Measurements from ENCODE around the gene SPRN. TPM values are rescaled to one million over a fixed set of nuclear protein-coding genes. Genes with fewer than 3 reads are reported as not detected.
A peak's percentile ranks its signal among the peaks of the same experiment; 100 is the strongest.

The SPRN gene
- total RNA-seq, 2 donors from 2014 or later: 0.09 to 1.2 TPM

GRCh38 chr10:133394801-133395221 lies 29.6 kb downstream of the SPRN start:
- DNase-seq (ENCODE audit: low spot score): no peak
- WGBS: 25% methylated on average over 21 of the region's 21 CpGs

GRCh38 chr10:133394064-133394663 lies 30.3 kb downstream of the SPRN start, which contains the start of gene MTG1:
Gene MTG1, plus strand, starts transcription at chr10:133394157. Its CDS starts 64 bp downstream, at chr10:133394221.
- peak; percentile 89 for DNase-seq (ENCODE audit: low spot score)
- no peaks in the 10 kb centered on the region for H3K27me3 ChIP-seq (replicated peaks; ENCODE audit: insufficient read depth)
- peaks cover 0 to 9% of the 10 kb centered on the region in 2 donors for H3K36me3 ChIP-seq
- peak within 1 kb of the TSS; percentile 64 to 78 for H3K27ac ChIP-seq
- WGBS: under 1% methylated on average over 50 of the region's 69 CpGs
- no peaks in the 10 kb centered on the region for H3K4me1 ChIP-seq (replicated peaks)
- intact Hi-C loops (cut with DNase I): loop anchor here (2.0 kb wide), 1 partner anchor 21 kb away; the partner anchor contains the start of gene ECHS1
- no peaks in the 10 kb centered on the region for H3K9me3 ChIP-seq
- peak within 1 kb of the TSS; percentile 80 to 97 for H3K4me3 ChIP-seq
- TF ChIP-seq POLR2AphosphoS5 (IDR thresholded peaks at IDR 0.05) (peak; percentile 86), POLR2A (IDR thresholded peaks at IDR 0.05) (peak; percentile 70)
- TF ChIP-seq, protein P1, sequence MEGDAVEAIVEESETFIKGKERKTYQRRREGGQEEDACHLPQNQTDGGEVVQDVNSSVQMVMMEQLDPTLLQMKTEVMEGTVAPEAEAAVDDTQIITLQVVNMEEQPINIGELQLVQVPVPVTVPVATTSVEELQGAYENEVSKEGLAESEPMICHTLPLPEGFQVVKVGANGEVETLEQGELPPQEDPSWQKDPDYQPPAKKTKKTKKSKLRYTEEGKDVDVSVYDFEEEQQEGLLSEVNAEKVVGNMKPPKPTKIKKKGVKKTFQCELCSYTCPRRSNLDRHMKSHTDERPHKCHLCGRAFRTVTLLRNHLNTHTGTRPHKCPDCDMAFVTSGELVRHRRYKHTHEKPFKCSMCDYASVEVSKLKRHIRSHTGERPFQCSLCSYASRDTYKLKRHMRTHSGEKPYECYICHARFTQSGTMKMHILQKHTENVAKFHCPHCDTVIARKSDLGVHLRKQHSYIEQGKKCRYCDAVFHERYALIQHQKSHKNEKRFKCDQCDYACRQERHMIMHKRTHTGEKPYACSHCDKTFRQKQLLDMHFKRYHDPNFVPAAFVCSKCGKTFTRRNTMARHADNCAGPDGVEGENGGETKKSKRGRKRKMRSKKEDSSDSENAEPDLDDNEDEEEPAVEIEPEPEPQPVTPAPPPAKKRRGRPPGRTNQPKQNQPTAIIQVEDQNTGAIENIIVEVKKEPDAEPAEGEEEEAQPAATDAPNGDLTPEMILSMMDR (IDR thresholded peaks at IDR 0.05): peak in 2 of 4 experiments; percentile 44 to 52

More at GRCh38 chr10:133394801-133395221, 29.6 kb downstream of the SPRN start:
- Histone ChIP-seq H3K27me3 (replicated peaks; ENCODE audit: insufficient read depth) (no peaks in the 10 kb centered on the region), H3K4me3 (peak overlapping the region; percentile 80 to 97), H3K27ac (peak overlapping the region; percentile 64 to 78), H3K36me3 (peaks cover 0 to 14% of the 10 kb centered on the region in 2 donors), H3K9me3 (no peaks in the 10 kb centered on the region), H3K4me1 (replicated peaks) (no peaks in the 10 kb centered on the region)
- intact Hi-C loops (cut with DNase I): loop anchor here (2.0 kb wide), 1 partner anchor 22 kb away; the partner anchor contains the start of gene ECHS1
- TF ChIP-seq POLR2AphosphoS5 (IDR thresholded peaks at IDR 0.05): no peak

DNA sequence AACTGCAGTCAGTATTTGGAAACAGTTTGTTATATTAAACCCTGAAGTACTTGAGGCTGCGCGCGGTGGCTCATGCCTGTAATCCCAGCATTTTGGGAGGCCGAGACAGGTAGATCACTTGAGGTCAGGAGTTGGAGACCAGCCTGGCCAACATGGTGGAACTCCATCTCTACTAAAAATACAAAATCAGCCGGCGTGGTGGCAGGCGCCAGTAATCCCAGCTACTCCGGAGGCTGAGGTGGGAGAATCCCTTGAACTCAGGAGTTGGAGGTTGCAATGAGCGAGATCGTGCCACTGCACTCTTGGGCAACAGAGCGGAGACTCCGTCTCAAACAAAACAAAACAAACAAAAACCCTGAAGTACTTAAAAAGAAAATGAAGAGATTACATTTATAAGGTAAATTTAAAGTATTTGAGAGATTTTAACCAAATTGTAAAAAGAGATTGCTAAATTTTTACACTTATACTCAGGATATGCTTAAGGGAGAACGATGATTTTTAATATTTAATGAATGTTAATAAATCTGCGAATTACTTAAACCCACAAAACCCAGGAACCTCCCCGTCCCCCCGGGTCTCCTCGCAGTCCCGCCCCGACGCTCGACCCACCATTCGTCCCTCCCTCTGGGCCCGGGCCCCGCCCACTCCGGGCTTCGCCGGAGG lies 30.9 kb downstream of the SPRN start:
- 29% methylated on average over 27 of the region's 27 CpGs for WGBS
- TF ChIP-seq, protein P1 (IDR thresholded peaks at IDR 0.05): no peak
- TF ChIP-seq POLR2AphosphoS5 (IDR thresholded peaks at IDR 0.05): no peak
- TF ChIP-seq POLR2A (IDR thresholded peaks at IDR 0.05): no peak
- H3K4me1 ChIP-seq (replicated peaks): no peaks in the 10 kb centered on the region
- no peaks in the 10 kb centered on the region for H3K27me3 ChIP-seq (replicated peaks; ENCODE audit: insufficient read depth)
- H3K4me3 ChIP-seq: peak overlapping the region; percentile 80 to 97
- H3K9me3 ChIP-seq: no peaks in the 10 kb centered on the region
- no peak for DNase-seq (ENCODE audit: low spot score)
- H3K36me3 ChIP-seq: peaks cover 0 to 3% of the 10 kb centered on the region in 2 donors
- intact Hi-C loops (cut with DNase I): loop anchor here (2.0 kb wide), 1 partner anchor 21 kb away; the partner anchor contains the start of gene ECHS1
- H3K27ac ChIP-seq: peak overlapping the region; percentile 64 to 78

DNA sequence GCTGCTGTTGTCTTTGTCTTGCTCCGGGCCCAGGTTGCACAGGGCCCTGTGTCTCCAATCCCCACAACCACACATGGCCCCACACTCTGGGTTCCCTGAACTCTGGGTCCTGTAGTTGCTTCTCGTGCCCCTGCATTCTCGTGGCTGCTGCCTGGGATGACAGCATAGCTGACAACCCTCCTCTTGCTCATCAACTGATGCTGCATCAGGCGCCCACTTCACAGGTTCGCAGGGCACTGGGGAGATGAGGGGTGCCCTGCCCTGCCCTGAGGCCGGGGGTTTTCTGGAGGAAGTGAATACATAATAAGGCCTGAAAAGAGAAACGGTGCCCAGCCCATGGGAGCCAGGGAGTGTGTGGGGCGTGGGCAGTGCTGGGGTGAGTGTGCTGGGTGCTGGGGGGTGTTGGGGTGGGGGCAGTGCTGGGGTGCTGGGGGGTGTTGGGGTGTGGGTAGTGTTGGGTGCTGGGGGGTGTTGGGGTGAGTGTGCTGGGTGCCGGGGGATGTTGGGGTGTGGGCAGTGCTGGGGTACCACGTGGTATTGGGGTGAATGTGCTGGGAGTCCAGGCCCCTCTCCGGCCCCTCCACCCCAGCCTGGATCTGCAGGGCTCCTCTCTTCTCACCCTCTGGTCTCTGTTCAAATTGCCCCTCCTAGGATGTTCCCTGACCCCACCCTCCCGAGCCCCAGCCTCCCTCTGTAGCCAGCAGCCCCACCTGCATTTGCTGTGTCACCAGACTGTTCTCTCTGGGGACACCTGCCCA lies 32.5 kb downstream of the SPRN start:
- no peak overlapping the region for H3K4me3 ChIP-seq
- no peak for TF ChIP-seq POLR2AphosphoS5 (IDR thresholded peaks at IDR 0.05)

GRCh38 chr10:133391249-133391635 lies 33.2 kb downstream of the SPRN start:
- no peak for DNase-seq (ENCODE audit: low spot score)
- Histone ChIP-seq H3K27ac (no peak overlapping the region), H3K4me3 (no peak overlapping the region), H3K36me3 (no peaks in the 10 kb centered on the region), H3K4me1 (replicated peaks) (no peaks in the 10 kb centered on the region), H3K9me3 (no peaks in the 10 kb centered on the region), H3K27me3 (replicated peaks; ENCODE audit: insufficient read depth) (no peaks in the 10 kb centered on the region)
- WGBS: 93% methylated on average over 12 of the region's 12 CpGs
- intact Hi-C loops (cut with DNase I): no loop called here
- TF ChIP-seq, protein P1 (IDR thresholded peaks at IDR 0.05): no peak
- TF ChIP-seq POLR2AphosphoS5 (IDR thresholded peaks at IDR 0.05) (no peak), POLR2A (IDR thresholded peaks at IDR 0.05) (no peak)

More for the DNA sequence above, 32.5 kb downstream of the SPRN start:
- Histone ChIP-seq H3K4me1 (replicated peaks) (no peaks in the 10 kb centered on the region), H3K27me3 (replicated peaks; ENCODE audit: insufficient read depth) (no peaks in the 10 kb centered on the region), H3K27ac (no peak overlapping the region), H3K36me3 (no peaks in the 10 kb centered on the region), H3K9me3 (no peaks in the 10 kb centered on the region)
- no peak for DNase-seq (ENCODE audit: low spot score)
- intact Hi-C loops (cut with DNase I): no loop called here
- 88% methylated on average over 10 of the region's 12 CpGs for WGBS
